Measurements from ENCODE around the gene AGMO. TPM values are rescaled to one million over a fixed set of nuclear protein-coding genes. Genes with fewer than 3 reads are reported as not detected.

The AGMO gene
- 0.08 TPM for total RNA-seq

DNA sequence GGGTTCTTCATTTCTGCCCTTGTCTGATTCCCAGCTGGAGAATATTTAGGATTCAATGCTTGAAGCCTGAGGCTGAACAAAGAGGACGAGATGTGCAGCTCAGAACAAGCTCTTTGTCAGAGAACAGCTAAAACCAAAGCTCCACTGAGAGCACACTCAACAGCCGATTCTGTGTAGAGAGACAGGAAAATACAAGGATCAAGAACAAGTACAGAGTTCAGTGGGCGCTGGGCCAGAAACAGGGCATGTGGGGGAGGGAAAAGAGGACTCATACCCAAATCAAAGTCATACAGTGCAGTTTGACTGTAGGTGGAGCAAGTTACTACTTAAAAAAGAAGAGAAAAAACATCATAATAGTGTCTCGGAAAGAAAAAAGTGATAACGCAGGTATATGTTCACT, at the start of gene AGMO:
AGMO (minus strand) TSS at position 181 of the 400 bp plus-strand sequence.
- ATAC-seq = no peak

GRCh38 chr7:15610503-15610902, 48.7 kb upstream of the AGMO start:
- ATAC-seq = no peak

GRCh38 chr7:15609287-15609686, 47.5 kb upstream of the AGMO start:
- ATAC-seq = no peak

DNA sequence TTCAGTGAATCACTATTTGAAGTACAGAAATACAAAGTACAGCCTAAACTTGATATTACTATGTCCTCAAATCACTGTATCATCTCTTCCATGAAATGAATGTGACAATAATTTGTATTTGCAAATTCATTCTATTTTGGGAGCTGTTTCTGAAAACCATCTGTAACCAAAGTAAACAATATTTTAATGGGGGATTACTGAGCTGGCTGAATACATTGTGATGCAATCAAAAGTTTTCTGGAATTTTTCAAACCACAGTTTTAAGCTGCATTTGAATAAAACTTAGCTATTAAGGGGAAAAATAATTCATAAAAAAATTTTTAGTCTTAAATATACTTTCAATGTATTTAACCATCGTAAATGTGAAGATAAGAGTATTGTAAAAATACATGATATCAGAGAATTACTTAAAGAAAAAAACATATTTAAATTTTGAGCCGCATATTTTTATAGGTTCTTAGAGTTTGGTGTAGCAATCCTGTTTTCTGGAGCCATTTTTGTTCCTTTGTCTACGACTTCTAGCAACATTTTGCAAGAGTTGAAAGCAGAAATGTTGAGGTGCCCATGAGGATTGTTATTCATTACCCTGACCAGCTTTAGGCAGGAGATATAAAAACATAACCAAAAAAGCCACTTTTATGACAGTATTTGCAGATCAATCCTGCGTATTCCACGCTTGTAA, 45.9 kb upstream of the AGMO start:
- no peak for ATAC-seq

DNA sequence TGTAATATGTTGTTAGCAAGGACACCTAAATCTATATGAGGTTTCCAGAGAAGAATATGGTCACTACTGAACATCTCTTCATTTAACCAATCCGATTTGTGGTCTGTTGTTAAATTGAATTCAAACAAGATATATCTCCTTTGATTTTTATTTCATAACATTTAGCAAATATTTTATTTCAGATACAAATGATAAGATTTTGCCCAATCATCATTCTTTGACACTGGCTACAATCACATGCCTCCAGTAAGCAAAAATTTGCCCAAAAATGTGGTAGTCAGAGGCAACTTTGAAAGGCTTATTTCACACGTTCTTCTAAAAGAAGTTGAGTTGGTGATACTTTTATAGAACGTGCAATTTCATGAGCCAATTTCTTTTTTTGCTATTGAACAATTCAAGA, 44.7 kb upstream of the AGMO start:
- no peak for ATAC-seq

DNA sequence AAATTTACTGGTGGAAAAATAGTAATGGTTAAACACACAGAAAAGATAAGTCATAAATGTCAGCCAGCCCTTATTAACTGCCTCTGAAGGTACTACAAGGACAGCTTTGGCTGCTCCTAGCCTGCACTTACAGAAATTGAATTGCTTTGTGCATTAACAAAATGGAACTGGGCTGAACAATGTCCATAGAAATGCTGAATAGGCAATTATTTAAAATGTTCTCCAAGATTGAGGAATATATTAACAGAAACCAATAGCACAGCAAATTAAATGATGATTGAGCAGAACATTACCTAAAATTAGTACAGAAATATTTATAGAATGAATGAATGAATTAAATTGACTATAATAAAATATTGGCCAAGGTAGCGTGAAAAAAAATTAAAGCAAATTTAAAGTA, 42.4 kb upstream of the AGMO start:
- no peak for ATAC-seq

- no peak for ATAC-seq
Observed at GRCh38 chr7:15603124-15603523, 41.3 kb upstream of the AGMO start.

- no peak for ATAC-seq
Observed at GRCh38 chr7:15602236-15602635, 40.4 kb upstream of the AGMO start.

GRCh38 chr7:15601175-15601574, 39.4 kb upstream of the AGMO start:
- ATAC-seq = no peak

DNA sequence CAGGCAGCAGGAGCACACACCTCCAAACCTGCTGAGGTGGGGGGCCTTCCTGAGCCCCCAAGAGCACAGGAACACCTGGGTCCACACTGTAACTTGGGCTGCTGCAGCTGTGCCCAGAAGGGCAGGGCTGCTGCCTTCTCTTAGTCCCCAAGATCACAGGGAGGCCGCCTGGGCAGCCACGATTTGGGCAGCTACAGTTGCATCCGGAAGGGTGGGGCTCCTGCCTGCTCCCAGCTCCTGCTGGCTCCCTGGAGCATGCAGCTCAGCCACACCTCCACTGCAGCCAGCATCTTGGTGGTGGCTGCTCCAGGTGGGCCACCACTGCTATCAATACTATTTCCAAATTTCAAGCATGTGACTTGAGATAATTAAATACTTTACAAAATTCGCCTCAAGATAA, 38.5 kb upstream of the AGMO start:
- no peak for ATAC-seq

DNA sequence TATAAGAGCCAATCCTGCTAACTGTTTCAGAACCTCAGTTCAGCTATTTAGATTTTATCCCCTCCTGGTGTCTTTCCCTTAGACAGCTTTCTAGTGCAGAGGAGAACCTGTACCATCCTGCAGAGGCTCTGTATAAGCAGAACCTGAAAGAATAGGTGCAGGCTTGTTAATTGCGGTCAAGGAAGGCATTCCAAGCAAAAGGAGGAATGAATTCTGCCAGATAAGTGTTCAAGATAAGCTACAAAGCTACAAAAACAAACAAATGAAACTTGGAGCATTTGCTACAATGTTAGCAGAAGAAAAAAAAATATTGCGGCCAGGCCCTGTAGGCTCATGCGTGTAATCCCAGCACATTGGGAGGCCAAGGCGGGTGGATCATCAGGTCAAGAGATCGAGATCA, 32.6 kb upstream of the AGMO start:
- ATAC-seq = no peak

- no peak for ATAC-seq
Observed at GRCh38 chr7:15593382-15593781, 31.6 kb upstream of the AGMO start.

- ATAC-seq = no peak
Observed at GRCh38 chr7:15586266-15586665, 24.5 kb upstream of the AGMO start.

DNA sequence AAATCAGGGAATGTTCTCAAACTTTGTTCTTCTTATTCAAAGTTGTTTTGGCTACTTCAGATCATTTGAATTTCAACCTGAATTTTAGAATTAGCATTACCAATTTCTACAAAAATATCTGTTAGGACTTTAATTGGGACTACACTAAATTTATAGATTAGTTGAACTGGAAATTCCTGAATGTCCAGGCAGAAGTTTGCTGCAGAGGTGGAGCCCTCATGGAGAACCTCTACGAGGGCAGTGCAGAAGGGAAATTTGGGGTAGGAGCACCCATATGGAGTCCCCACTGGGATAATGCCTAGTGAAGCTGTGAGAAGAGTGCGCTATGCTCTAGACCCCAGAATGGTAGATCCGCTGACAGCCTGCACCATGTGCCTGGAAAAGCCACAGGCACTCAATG, 22.8 kb upstream of the AGMO start:
- no peak for ATAC-seq

DNA sequence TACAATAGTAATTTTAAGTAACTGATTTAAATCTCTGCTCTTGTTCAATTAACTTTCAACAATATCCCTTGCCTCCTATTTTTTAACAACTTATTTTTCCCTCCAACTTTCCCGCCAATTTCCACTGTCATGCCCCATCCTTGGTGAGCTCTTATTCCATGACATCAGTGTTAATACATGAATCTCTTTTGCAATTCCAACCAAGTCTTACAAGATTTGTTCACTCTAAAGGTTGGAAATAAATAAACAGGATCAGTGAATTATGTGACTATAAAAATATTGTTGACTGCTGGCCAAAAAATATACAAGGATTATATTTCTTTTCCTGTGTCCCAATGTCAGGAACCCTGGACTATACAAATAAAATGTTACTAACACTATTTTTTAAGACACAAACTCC, 21.0 kb upstream of the AGMO start:
- ATAC-seq = no peak

GRCh38 chr7:15581352-15581951, 19.6 kb upstream of the AGMO start:
- no peak for ATAC-seq

- no peak for ATAC-seq
Observed at GRCh38 chr7:15580604-15581351, 19.0 kb upstream of the AGMO start.

- no peak for ATAC-seq
Observed at GRCh38 chr7:15577600-15577999, 15.8 kb upstream of the AGMO start.

DNA sequence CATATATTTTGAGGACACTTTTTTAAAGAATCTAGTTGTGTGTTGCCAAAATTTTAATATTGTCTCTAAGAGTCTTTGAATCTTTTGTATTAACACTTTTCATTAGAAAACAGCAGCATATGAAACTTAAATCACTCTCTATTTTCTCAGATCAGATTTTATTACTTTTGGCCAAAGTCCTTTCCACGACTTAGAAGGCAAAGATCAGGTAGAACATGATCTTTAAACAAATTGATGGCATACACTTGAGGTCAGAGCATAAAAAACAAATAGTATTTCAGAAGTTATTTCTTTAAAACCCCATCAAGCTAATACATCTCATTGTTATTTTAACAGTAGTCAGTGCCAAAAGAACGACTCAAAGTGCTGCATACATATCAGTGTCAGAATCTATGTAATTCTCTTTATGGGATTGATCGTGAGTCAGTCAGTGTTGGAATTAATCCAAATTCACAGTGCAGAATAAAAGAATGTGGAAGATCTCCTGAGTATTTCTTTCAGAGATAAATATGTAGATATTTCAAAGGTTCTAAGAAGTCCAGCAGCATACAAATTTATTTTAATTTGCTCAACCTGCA, 9.6 kb upstream of the AGMO start:
- ATAC-seq = no peak

DNA sequence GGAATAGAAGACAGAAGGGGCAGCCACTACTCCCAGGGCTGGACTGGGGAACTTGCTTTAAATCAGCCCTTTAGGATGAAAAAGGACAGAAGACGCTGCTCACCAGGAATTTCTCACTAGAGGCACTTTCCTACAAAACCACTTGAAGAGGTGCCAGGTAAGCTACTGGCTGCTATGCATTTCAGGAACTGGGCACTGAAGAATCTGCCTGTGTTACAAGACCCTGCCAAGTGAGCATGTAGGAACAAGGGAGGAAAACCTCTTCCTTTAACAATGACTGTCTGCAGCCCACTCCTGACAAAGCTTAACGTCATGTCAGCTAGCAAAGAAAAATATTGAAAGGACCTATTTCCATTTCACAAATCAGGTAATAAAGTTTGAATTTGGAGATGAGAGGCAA, 5.8 kb upstream of the AGMO start:
- ATAC-seq = no peak

DNA sequence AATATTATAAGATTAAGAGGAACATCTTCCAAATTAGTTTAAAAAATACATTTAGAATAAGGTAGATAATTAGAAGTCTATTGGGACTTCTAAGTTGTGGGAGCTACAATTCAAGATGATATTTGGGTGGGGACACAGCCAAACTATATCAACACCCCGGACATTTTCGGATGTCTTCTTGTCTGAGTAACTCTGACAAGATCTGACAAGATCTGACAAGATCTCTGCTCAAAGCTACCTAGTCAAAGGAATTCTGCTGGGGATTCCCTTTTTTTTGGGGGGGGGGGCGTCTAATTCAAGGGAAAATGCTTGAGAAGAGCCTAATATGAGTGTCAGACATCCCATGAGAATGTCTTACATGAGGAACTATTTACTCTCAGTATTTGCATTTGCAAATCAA, 5.2 kb upstream of the AGMO start:
- no peak for ATAC-seq

DNA sequence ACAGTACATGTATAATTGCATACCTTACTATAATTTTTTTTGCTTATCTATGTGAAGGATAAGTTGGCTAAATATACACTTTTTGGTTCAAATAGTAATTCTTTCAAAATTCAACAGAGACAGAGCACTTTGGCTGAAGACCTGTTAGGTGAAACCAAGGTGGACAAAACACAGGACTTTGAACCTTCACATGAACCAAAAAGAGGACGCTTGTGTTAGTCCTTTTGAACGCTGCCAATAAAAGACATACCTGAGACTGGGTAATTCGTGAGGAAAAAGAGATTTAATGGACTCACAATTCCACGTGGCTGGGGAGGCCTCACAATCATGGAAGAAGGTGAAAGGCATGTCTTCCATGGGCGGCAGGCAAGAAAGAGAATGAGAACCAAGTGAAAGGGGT, 4.7 kb upstream of the AGMO start:
- ATAC-seq = no peak

GRCh38 chr7:15560968-15561367, 847 bp downstream of the AGMO start:
- no peak for ATAC-seq

GRCh38 chr7:15559416-15559928, 2.3 kb downstream of the AGMO start:
- ATAC-seq = no peak

Measured in esophagus mucosa (tissue), 1 donor.